Neuronal stem cell (in vitro differentiated cells): ENCODE results near the gene PRKN.

ENCODE experiments used
- DNase-seq: peaks from one replicate; pipeline ENCODE4 v3.0.0-alpha.2; 2013; ENCODE audit warnings: low spot score
- H2AFZ ChIP-seq: one replicate; pipeline ENCODE4 v1.6.1; 2013; ENCODE audit warnings: mild to moderate bottlenecking, low read length, inconsistent platforms
- H2AK5ac ChIP-seq: 2 replicates; pipeline ENCODE4 v1.6.1; 2013; ENCODE audit warnings: low read depth, mild to moderate bottlenecking, inconsistent platforms, low read length, moderate library complexity, mixed read lengths
- H2BK120ac ChIP-seq: 2 replicates; pipeline ENCODE4 v1.6.1; 2013; ENCODE audit warnings: low read depth, mild to moderate bottlenecking, inconsistent platforms, low read length, moderate library complexity, mixed read lengths
- H2BK12ac ChIP-seq: one replicate; pipeline ENCODE4 v1.6.1; 2013; ENCODE audit warnings: low read length, inconsistent platforms
- H2BK15ac ChIP-seq: 2 replicates; pipeline ENCODE4 v1.6.1; 2013; ENCODE audit warnings: mild to moderate bottlenecking, low read length, inconsistent platforms, mixed read lengths
- H2BK5ac ChIP-seq: one replicate; pipeline ENCODE4 v1.6.1; 2013; ENCODE audit warnings: inconsistent platforms, mild to moderate bottlenecking, low read length, moderate library complexity
- H3K14ac ChIP-seq: one replicate; pipeline ENCODE4 v1.6.1; 2013; ENCODE audit warnings: low read length, inconsistent platforms
- H3K18ac ChIP-seq: 2 replicates; pipeline ENCODE4 v1.6.1; 2013; ENCODE audit warnings: low read length, inconsistent platforms
- H3K23ac ChIP-seq: 2 replicates; pipeline ENCODE4 v1.6.1; 2013; ENCODE audit warnings: low read depth, mild to moderate bottlenecking, mixed read lengths, low read length, inconsistent platforms; ENCODE audit not compliant: poor library complexity
- H3K27ac ChIP-seq: replicated peaks from 3 replicates; pipeline ENCODE4 v1.5.1; 2013; ENCODE audit warnings: low read length, inconsistent platforms
- H3K27me3 ChIP-seq, 3 experiments: 2 replicates each; pipeline ENCODE4 v1.6.1; 2013; ENCODE audit warnings: low read length in 3 of 3, mild to moderate bottlenecking in 2 of 3, inconsistent platforms in 1 of 3, low read depth in 1 of 3, mixed read lengths in 1 of 3, moderate library complexity in 1 of 3; ENCODE audit not compliant: control insufficient read depth in 3 of 3, insufficient read depth in 3 of 3
- H3K36me3 ChIP-seq, 2 donors: replicated peaks in 1 of 2; 2 replicates each; pipeline ENCODE4 v1.6.1; 2013; ENCODE audit warnings: low read length in 2 of 2; ENCODE audit not compliant: control insufficient read depth in 2 of 2, insufficient read depth in 2 of 2
- H3K4ac ChIP-seq: 2 replicates; pipeline ENCODE4 v1.6.1; 2013; ENCODE audit warnings: inconsistent platforms, mild to moderate bottlenecking, low read length, moderate library complexity
- H3K4me1 ChIP-seq, 2 donors: 1 replicate in 1 of 2; 2 replicates in 1 of 2; pipeline ENCODE4 v1.6.1; 2013; ENCODE audit warnings: low read length in 2 of 2, low read depth in 1 of 2; ENCODE audit not compliant: control insufficient read depth in 2 of 2, insufficient read depth in 1 of 2
- H3K4me2 ChIP-seq: one replicate; pipeline ENCODE4 v1.6.1; 2013; ENCODE audit warnings: mild to moderate bottlenecking, low read length, inconsistent platforms; ENCODE audit not compliant: insufficient read depth, poor library complexity, severe bottlenecking
- H3K4me3 ChIP-seq, 2 donors: 2 replicates each; pipeline ENCODE4 v1.5.1; 2013; ENCODE audit warnings: low read length in 2 of 2, mild to moderate bottlenecking in 2 of 2, inconsistent platforms in 1 of 2, moderate library complexity in 1 of 2
- H3K79me1 ChIP-seq: one replicate; pipeline ENCODE4 v1.6.1; 2013; ENCODE audit warnings: low read depth, mild to moderate bottlenecking, inconsistent platforms, low read length, moderate library complexity
- H3K9ac ChIP-seq: one replicate; pipeline ENCODE4 v1.6.1; 2013; ENCODE audit warnings: mild to moderate bottlenecking, low read depth, low read length, inconsistent platforms; ENCODE audit not compliant: poor library complexity
- H3K9me3 ChIP-seq, 2 donors: replicated peaks in 1 of 2; 2 replicates each; pipeline versions ENCODE3 to v1.6.1; 2013; ENCODE audit warnings: low read length in 2 of 2, mild to moderate bottlenecking in 2 of 2, inconsistent platforms in 1 of 2, low read depth in 1 of 2, mixed read lengths in 1 of 2, moderate library complexity in 1 of 2; ENCODE audit not compliant: control insufficient read depth in 2 of 2, insufficient read depth in 1 of 2
- H4K8ac ChIP-seq: one replicate; pipeline ENCODE4 v1.6.1; 2013; ENCODE audit warnings: low read depth, mild to moderate bottlenecking, inconsistent platforms, low read length, moderate library complexity
- H4K91ac ChIP-seq: one replicate; pipeline ENCODE4 v1.6.1; 2013; ENCODE audit warnings: low read length, low read depth, mild to moderate bottlenecking, inconsistent platforms; ENCODE audit not compliant: poor library complexity
- WGBS, 2 donors: extraction: QIAGEN DNeasy Blood & Tissue Kit; methylation state at CpG; one replicate each; pipeline ENCODE4 v1.1.7; 2013; ENCODE audit warnings: missing lambda C conversion rate in 2 of 2, mixed read lengths in 1 of 2; ENCODE audit not compliant: insufficient read length in 2 of 2, insufficient replicate concordance in 1 of 2; ENCODE audit errors: extremely low coverage in 2 of 2; 5-methylcytosine and 5-hydroxymethylcytosine counted together

Gene PRKN

GRCh38 chr6:162546905-162547304 is 180.7 kb downstream of the PRKN start:
- Histone ChIP-seq H3K4me3 (no peak overlapping the region), H3K9me3 (no peaks in the 10 kb centered on the region), H3K27ac (no peak overlapping the region), H4K91ac (no peak overlapping the region), H2AK5ac (no peak overlapping the region), H2BK120ac (no peak overlapping the region), H3K9ac (no peak overlapping the region), H3K79me1 (no peaks in the 10 kb centered on the region), H2BK12ac (no peak overlapping the region), H2BK5ac (no peak overlapping the region), H2BK15ac (no peak overlapping the region), H3K36me3 (no peaks in the 10 kb centered on the region), H3K4me2 (no peak overlapping the region), H3K18ac (no peak overlapping the region), H3K23ac (no peak overlapping the region), H3K4me1 (no peaks in the 10 kb centered on the region), H3K4ac (no peak overlapping the region), H2AFZ (no peak overlapping the region), H3K14ac (no peak overlapping the region), H4K8ac (no peak overlapping the region), H3K27me3 (no peaks in the 10 kb centered on the region)
- no peak for DNase-seq
- WGBS, 2 donors = 100% methylated on average over 2 of the region's 4 CpGs

DNA sequence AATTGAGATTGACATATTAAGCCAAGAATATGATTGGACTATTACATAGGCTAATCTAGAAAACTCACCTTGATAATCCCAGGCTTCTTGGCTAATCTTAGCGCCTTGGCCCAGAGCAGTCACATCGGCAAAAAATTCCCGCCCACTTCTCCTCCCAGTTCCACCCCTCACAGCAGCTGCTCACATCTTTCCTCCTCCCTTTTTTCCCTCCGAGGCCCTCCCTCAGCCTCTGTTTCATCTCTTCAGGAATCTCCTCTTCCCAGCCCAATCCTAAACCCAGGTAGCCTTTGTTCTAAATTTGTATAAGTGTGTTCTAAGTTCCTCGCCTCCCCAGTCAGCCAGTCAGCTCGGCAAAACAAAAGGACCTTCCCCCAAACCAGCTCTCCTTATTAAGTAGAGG is 184.3 kb downstream of the PRKN start:
- H3K4me1 ChIP-seq = peaks cover 0 to 4% of the 10 kb centered on the region in 2 donors
- H3K79me1 ChIP-seq = no peaks in the 10 kb centered on the region
- no peak overlapping the region for H4K8ac ChIP-seq
- H2BK12ac ChIP-seq = no peak overlapping the region
- H3K18ac ChIP-seq = no peak overlapping the region
- H4K91ac ChIP-seq = no peak overlapping the region
- H2AFZ ChIP-seq = no peak overlapping the region
- no peak overlapping the region for H2BK120ac ChIP-seq
- H3K27ac ChIP-seq = no peak overlapping the region
- no peak overlapping the region for H3K4me2 ChIP-seq
- DNase-seq = peak; percentile 1
- no peak overlapping the region for H3K4ac ChIP-seq
- H2AK5ac ChIP-seq = no peak overlapping the region
- H3K14ac ChIP-seq = no peak overlapping the region
- H3K9ac ChIP-seq = no peak overlapping the region
- no peak overlapping the region for H3K4me3 ChIP-seq
- no peak overlapping the region for H2BK15ac ChIP-seq
- H3K9me3 ChIP-seq = no peaks in the 10 kb centered on the region
- no peaks in the 10 kb centered on the region for H3K36me3 ChIP-seq
- no peak overlapping the region for H2BK5ac ChIP-seq
- no peaks in the 10 kb centered on the region for H3K27me3 ChIP-seq
- WGBS, 2 donors = no CpG with 5 or more reads among the region's 6 CpGs
- H3K23ac ChIP-seq = no peak overlapping the region

DNA sequence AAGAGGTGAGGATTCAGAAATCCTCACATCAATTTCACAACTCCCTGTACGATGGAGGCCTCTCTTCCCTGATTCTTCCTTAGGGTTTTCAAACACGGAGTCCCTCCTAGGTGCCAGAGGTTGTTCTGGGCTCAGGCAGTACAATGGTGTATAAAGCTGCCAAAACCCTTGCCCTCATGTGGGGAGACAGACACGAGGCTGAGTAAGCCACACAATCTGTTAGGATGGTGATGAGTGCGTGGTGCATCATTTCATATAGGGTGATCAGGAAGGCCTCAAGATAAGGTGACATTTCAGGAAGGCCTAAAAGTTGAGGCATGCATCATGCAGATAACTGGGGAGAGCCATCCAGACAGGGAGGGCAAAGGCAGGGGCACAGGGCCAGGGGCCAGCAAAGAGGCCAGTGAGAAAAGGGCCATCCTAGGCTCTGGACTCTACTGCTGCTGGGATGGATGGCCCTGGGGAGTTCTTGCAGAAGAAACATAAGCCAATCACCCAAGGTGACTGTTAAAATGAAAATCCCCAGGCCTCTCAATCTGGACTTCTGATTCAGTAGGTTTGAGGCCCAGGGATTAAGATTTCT is 186.5 kb downstream of the PRKN start:
- Histone ChIP-seq H3K4me2 (no peak overlapping the region), H2BK15ac (no peak overlapping the region), H3K9ac (no peak overlapping the region), H3K23ac (no peak overlapping the region), H3K9me3 (no peaks in the 10 kb centered on the region), H3K36me3 (no peaks in the 10 kb centered on the region), H2AK5ac (no peak overlapping the region), H3K18ac (no peak overlapping the region), H2AFZ (no peak overlapping the region), H2BK120ac (no peak overlapping the region), H3K79me1 (no peaks in the 10 kb centered on the region), H3K14ac (no peak overlapping the region), H3K4me1 (peaks cover 0 to 4% of the 10 kb centered on the region in 2 donors), H3K27me3 (no peaks in the 10 kb centered on the region), H4K8ac (no peak overlapping the region), H2BK5ac (no peak overlapping the region), H2BK12ac (no peak overlapping the region), H3K4me3 (no peak overlapping the region), H3K27ac (no peak overlapping the region), H4K91ac (no peak overlapping the region), H3K4ac (no peak overlapping the region)
- whole genome bisulfite sequencing, 2 donors = no CpG with 5 or more reads among the region's 4 CpGs
- DNase-seq = no peak

DNA sequence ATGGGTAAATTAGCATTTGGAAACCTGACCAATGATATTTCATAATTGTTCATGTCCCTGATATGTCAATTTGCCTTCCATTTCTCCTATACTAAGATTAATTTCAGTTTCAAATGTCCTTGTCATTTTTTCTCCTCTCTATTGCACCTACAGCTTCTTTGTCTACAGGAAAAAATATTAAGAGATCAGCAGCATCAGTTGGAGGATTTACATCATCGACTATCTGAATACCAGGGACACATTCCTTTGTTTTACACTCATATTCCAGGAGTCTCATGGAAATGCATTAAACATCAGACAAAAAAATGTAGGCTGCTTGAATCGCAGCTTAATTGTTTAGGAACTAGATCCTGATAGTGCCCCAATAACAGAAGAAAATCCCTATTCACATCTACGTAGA is 188.2 kb downstream of the PRKN start:
- no peak overlapping the region for H2AFZ ChIP-seq
- no peak for DNase-seq

More for the DNA sequence above, 188.2 kb downstream of the PRKN start:
- no peak overlapping the region for H2BK5ac ChIP-seq
- no peak overlapping the region for H3K23ac ChIP-seq
- no peak overlapping the region for H3K27ac ChIP-seq
- H3K4ac ChIP-seq = no peak overlapping the region
- H2AK5ac ChIP-seq = no peak overlapping the region
- no peak overlapping the region for H3K4me3 ChIP-seq
- no CpG with 5 or more reads among the region's 3 CpGs for WGBS, 2 donors
- no peaks in the 10 kb centered on the region for H3K36me3 ChIP-seq
- H4K8ac ChIP-seq = no peak overlapping the region
- no peaks in the 10 kb centered on the region for H3K79me1 ChIP-seq
- H3K4me1 ChIP-seq = peaks cover 0 to 4% of the 10 kb centered on the region in 2 donors
- H3K9ac ChIP-seq = no peak overlapping the region
- H3K9me3 ChIP-seq = no peaks in the 10 kb centered on the region
- no peaks in the 10 kb centered on the region for H3K27me3 ChIP-seq
- H4K91ac ChIP-seq = no peak overlapping the region
- H2BK120ac ChIP-seq = no peak overlapping the region
- no peak overlapping the region for H3K14ac ChIP-seq
- H2BK12ac ChIP-seq = no peak overlapping the region
- no peak overlapping the region for H3K18ac ChIP-seq
- no peak overlapping the region for H3K4me2 ChIP-seq
- H2BK15ac ChIP-seq = no peak overlapping the region
